H9 (cell line): ENCODE data around the gene GIPC2. TPM values are rescaled to one million over a fixed set of nuclear protein-coding genes. Genes with fewer than 3 reads are reported as not detected.

ENCODE experiments used
- DNase-seq: peaks from one replicate; pipeline ENCODE4 v3.0.0-alpha.2; 2017
- H2AFZ ChIP-seq: one replicate; pipeline ENCODE4 v1.6.1; 2013; ENCODE audit warnings: mild to moderate bottlenecking, low read length, control low read depth, moderate library complexity
- H2AK5ac ChIP-seq: 2 replicates; pipeline ENCODE4 v1.6.1; 2013; ENCODE audit warnings: low read length, control low read depth, mixed read lengths; ENCODE audit not compliant: insufficient read length
- H2BK120ac ChIP-seq: one replicate; pipeline ENCODE4 v1.6.1; 2013; ENCODE audit warnings: low read depth, mild to moderate bottlenecking, low read length, control low read depth, inconsistent platforms; ENCODE audit not compliant: poor library complexity, severe bottlenecking
- H2BK12ac ChIP-seq: 2 replicates; pipeline ENCODE4 v1.6.1; 2013; ENCODE audit warnings: low read length, control low read depth, mixed read lengths, low read depth; ENCODE audit not compliant: insufficient read length
- H2BK15ac ChIP-seq: 2 replicates; pipeline ENCODE4 v1.6.1; 2013; ENCODE audit warnings: low read depth, low read length, control low read depth
- H2BK20ac ChIP-seq: one replicate; pipeline ENCODE4 v1.6.1; 2013; ENCODE audit warnings: low read depth, mild to moderate bottlenecking, low read length, control low read depth, inconsistent platforms; ENCODE audit not compliant: poor library complexity, severe bottlenecking
- H2BK5ac ChIP-seq: 2 replicates; pipeline ENCODE4 v1.6.1; 2013; ENCODE audit warnings: low read length, control low read depth, mixed read lengths; ENCODE audit not compliant: insufficient read length
- H3K14ac ChIP-seq: 2 replicates; pipeline ENCODE4 v1.6.1; 2013; ENCODE audit warnings: low read length, control low read depth; ENCODE audit not compliant: insufficient read depth
- H3K18ac ChIP-seq: 2 replicates; pipeline ENCODE4 v1.6.1; 2013; ENCODE audit warnings: low read depth, mild to moderate bottlenecking, mixed read lengths, low read length, control low read depth; ENCODE audit not compliant: insufficient read length
- H3K23ac ChIP-seq: 2 replicates; pipeline ENCODE4 v1.6.1; 2013; ENCODE audit warnings: low read length, control low read depth, mixed read lengths, low read depth; ENCODE audit not compliant: insufficient read length
- H3K23me2 ChIP-seq: 2 replicates; pipeline ENCODE4 v1.6.1; 2013; ENCODE audit warnings: low read depth, mild to moderate bottlenecking, mixed read lengths, low read length, control low read depth; ENCODE audit not compliant: insufficient read length, poor library complexity, severe bottlenecking
- H3K27ac ChIP-seq: 2 replicates; pipeline ENCODE4 v1.5.1; 2013; ENCODE audit warnings: low read length, control low read depth, mixed read lengths, low read depth; ENCODE audit not compliant: insufficient read length
- H3K27me3 ChIP-seq: 2 replicates; pipeline ENCODE4 v1.6.1; 2013; ENCODE audit warnings: low read length, control low read depth, inconsistent platforms; ENCODE audit not compliant: insufficient read depth
- H3K4ac ChIP-seq: 2 replicates; pipeline ENCODE4 v1.6.1; 2013; ENCODE audit warnings: low read depth, mild to moderate bottlenecking, control low read depth, inconsistent platforms, low read length, moderate library complexity
- H3K4me1 ChIP-seq: 2 replicates; pipeline ENCODE4 v1.6.1; 2013; ENCODE audit warnings: low read length, control low read depth, inconsistent platforms; ENCODE audit not compliant: insufficient read depth
- H3K4me2 ChIP-seq: 2 replicates; pipeline ENCODE4 v1.6.1; 2013; ENCODE audit warnings: low read length, control low read depth, mixed read lengths; ENCODE audit not compliant: insufficient read length, insufficient read depth
- H3K56ac ChIP-seq: 2 replicates; pipeline ENCODE4 v1.6.1; 2013; ENCODE audit warnings: low read depth, mild to moderate bottlenecking, mixed read lengths, low read length, control low read depth; ENCODE audit not compliant: insufficient read length
- H3K79me1 ChIP-seq: 2 replicates; pipeline ENCODE4 v1.6.1; 2013; ENCODE audit warnings: low read depth, mild to moderate bottlenecking, moderate library complexity, low read length, control low read depth, inconsistent platforms; ENCODE audit not compliant: insufficient read depth, poor library complexity, severe bottlenecking
- H3K79me2 ChIP-seq: 2 replicates; pipeline ENCODE4 v1.6.1; 2013; ENCODE audit warnings: low read length, control low read depth, inconsistent platforms; ENCODE audit not compliant: insufficient read depth
- H3K9ac ChIP-seq: 2 replicates; pipeline ENCODE4 v1.6.1; 2013; ENCODE audit warnings: low read length, control low read depth, mixed read lengths; ENCODE audit not compliant: insufficient read length; ENCODE audit errors: extremely low read depth
- H3K9me3 ChIP-seq: one replicate; pipeline ENCODE4 v1.6.1; 2013; ENCODE audit warnings: low read depth, low read length, inconsistent platforms; ENCODE audit not compliant: control insufficient read depth
- H3T11ph ChIP-seq: one replicate; pipeline ENCODE4 v1.6.1; 2013; ENCODE audit warnings: mild to moderate bottlenecking, low read length, control low read depth, inconsistent platforms
- H4K20me1 ChIP-seq: one replicate; pipeline ENCODE4 v1.6.1; 2013; ENCODE audit not compliant: control insufficient read depth, insufficient read length, insufficient read depth
- H4K5ac ChIP-seq: 2 replicates; pipeline ENCODE4 v1.6.1; 2013; ENCODE audit warnings: low read depth, mild to moderate bottlenecking, mixed read lengths, low read length, control low read depth; ENCODE audit not compliant: insufficient read length
- H4K8ac ChIP-seq: replicated peaks from 2 replicates; pipeline ENCODE4 v1.6.1; 2013; ENCODE audit warnings: low read length, control low read depth, mixed read lengths, low read depth; ENCODE audit not compliant: insufficient read length
- H4K91ac ChIP-seq: 2 replicates; pipeline ENCODE4 v1.6.1; 2013; ENCODE audit warnings: low read depth, mild to moderate bottlenecking, moderate library complexity, mixed read lengths, low read length, control low read depth; ENCODE audit not compliant: insufficient read length
- H3K27ac Mint-ChIP-seq, 3 experiments: 2 replicates in 2 of 3; 3 replicates in 1 of 3; pipeline ENCODE4 v1.8.0; 2020 to 2021; ENCODE audit warnings: mixed read lengths in 3 of 3, mild to moderate bottlenecking in 1 of 3, moderate library complexity in 1 of 3
- H3K27me3 Mint-ChIP-seq: 2 replicates; pipeline ENCODE4 v1.8.0; 2021; ENCODE audit warnings: low read depth, mild to moderate bottlenecking, moderate library complexity, mixed read lengths
- H3K36me3 Mint-ChIP-seq, 3 experiments: 2 replicates in 2 of 3; 3 replicates in 1 of 3; pipeline ENCODE4 v1.8.0; 2020 to 2021; ENCODE audit warnings: low read depth in 3 of 3, mixed read lengths in 3 of 3; ENCODE audit not compliant: insufficient read depth in 1 of 3
- H3K4me1 Mint-ChIP-seq, 2 experiments: 2 replicates each; pipeline ENCODE4 v1.8.0; 2020; ENCODE audit warnings: mixed read lengths in 2 of 2
- H3K4me3 Mint-ChIP-seq, 2 experiments: 2 replicates in 1 of 2; 3 replicates in 1 of 2; pipeline ENCODE4 v1.8.0; 2020 to 2021; ENCODE audit warnings: mild to moderate bottlenecking in 2 of 2, mixed read lengths in 2 of 2, moderate library complexity in 1 of 2
- H3K9me3 Mint-ChIP-seq, 2 experiments: 2 replicates in 1 of 2; 3 replicates in 1 of 2; pipeline ENCODE4 v1.8.0; 2020; ENCODE audit warnings: mild to moderate bottlenecking in 2 of 2, mixed read lengths in 2 of 2, moderate library complexity in 1 of 2
- WGBS: extraction: QIAGEN DNeasy Blood & Tissue Kit; methylation state at CpG from one replicate; pipeline ENCODE4 v1.1.7; 2013; ENCODE audit warnings: missing lambda C conversion rate, low lambda C conversion rate, mixed read lengths; ENCODE audit not compliant: insufficient read length; ENCODE audit errors: extremely low coverage; 5-methylcytosine and 5-hydroxymethylcytosine counted together
- total RNA-seq: library from RNA; stranded (reverse); gene quantifications from 2 replicates; pipeline ENCODE4 v1.2.1, GENCODE V29; 2021
- TF ChIP-seq, protein P1 (sequence below): fragments of 200-600 bp; sonication (generic); conservative IDR thresholded peaks from 3 replicates; pipeline ENCODE4 v1.8.0; 2021; ENCODE audit warnings: antibody characterized with exemption, mild to moderate bottlenecking

The GIPC2 gene
- total RNA-seq, 1 experiment from 2014 or later, result 0.85 TPM

DNA sequence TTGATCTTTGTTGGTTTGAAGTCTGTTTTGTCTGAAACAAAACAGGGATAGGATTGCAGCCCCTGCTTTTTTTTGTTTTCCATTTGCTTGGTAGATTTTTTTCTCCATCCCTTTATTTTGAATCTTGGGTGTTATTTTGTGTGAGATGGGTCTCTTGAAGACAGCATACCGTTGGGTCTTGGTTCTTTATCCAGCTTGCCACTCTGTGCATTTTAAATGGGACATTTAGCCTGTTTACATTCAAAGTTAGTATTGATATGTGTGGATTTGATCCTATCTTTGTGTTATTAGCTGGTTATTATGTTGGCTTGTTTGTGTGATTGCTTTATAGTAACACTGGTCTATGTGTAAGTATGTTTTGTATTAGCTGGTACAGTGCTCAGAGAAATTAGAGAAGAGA is 40.9 kb downstream of the GIPC2 start:
- Histone ChIP-seq H2BK20ac (no peak overlapping the region), H3K27me3 (no peaks in the 10 kb centered on the region), H2AK5ac (no peak overlapping the region), H3T11ph (no peak overlapping the region), H2AFZ (no peak overlapping the region), H3K79me1 (no peaks in the 10 kb centered on the region), H4K91ac (no peak overlapping the region), H3K23ac (no peak overlapping the region), H4K8ac (no peak overlapping the region), H3K23me2 (no peaks in the 10 kb centered on the region), H2BK120ac (no peak overlapping the region), H3K4me2 (no peak overlapping the region), H2BK15ac (no peak overlapping the region), H3K4ac (no peak overlapping the region), H3K27ac (no peak overlapping the region), H3K9me3 (no peaks in the 10 kb centered on the region), H4K20me1 (no peaks in the 10 kb centered on the region), H3K56ac (no peak overlapping the region), H4K5ac (no peak overlapping the region), H3K9ac (no peak overlapping the region), H3K18ac (no peak overlapping the region), H3K4me1 (no peaks in the 10 kb centered on the region), H2BK5ac (no peak overlapping the region), H3K79me2 (no peaks in the 10 kb centered on the region), H2BK12ac (no peak overlapping the region), H3K14ac (no peak overlapping the region)
- TF ChIP-seq, protein P1, sequence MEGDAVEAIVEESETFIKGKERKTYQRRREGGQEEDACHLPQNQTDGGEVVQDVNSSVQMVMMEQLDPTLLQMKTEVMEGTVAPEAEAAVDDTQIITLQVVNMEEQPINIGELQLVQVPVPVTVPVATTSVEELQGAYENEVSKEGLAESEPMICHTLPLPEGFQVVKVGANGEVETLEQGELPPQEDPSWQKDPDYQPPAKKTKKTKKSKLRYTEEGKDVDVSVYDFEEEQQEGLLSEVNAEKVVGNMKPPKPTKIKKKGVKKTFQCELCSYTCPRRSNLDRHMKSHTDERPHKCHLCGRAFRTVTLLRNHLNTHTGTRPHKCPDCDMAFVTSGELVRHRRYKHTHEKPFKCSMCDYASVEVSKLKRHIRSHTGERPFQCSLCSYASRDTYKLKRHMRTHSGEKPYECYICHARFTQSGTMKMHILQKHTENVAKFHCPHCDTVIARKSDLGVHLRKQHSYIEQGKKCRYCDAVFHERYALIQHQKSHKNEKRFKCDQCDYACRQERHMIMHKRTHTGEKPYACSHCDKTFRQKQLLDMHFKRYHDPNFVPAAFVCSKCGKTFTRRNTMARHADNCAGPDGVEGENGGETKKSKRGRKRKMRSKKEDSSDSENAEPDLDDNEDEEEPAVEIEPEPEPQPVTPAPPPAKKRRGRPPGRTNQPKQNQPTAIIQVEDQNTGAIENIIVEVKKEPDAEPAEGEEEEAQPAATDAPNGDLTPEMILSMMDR, result no peak
- DNase-seq, result no peak
- H3K36me3 Mint-ChIP-seq, result peaks cover 0 to 5% (median 4%) of the 10 kb centered on the region in 3 experiments; a peak in 2 of 7 replicates
- no peak overlapping the region for H3K27ac Mint-ChIP-seq
- no peak overlapping the region for H3K4me3 Mint-ChIP-seq
- H3K27me3 Mint-ChIP-seq, result no peaks in the 10 kb centered on the region
- WGBS, result no CpG with 5 or more reads among the region's 1 CpG
- H3K4me1 Mint-ChIP-seq, result peaks cover 5 to 7% of the 10 kb centered on the region in 2 experiments; a peak in 1 of 4 replicates
- H3K9me3 Mint-ChIP-seq, result peaks cover 7 to 8% of the 10 kb centered on the region in 2 experiments; a peak in 4 of 5 replicates
